Natural killer cell (primary cell): ENCODE data around the gene MAP2K6. TPM values are rescaled to one million over a fixed set of nuclear protein-coding genes. Genes with fewer than 3 reads are reported as not detected.

Experiments
- ATAC-seq, 3 donors: fragments of 150-1000 bp in 2 of 3; fragments of 200-7000 bp in 1 of 3; cut with Tn5 transposase; 1 replicate in 1 of 3; 2 replicates in 2 of 3; pipeline ENCODE4 v1.10.0; 2021; ENCODE audit warnings: mild to moderate bottlenecking in 2 of 3, moderate library complexity in 2 of 3
- DNase-seq, 2 donors: peaks; one replicate each; pipeline versions ENCODE4 v3.0.0 to v3.0.0-alpha.2; 2013 to 2021; ENCODE audit warnings: mixed read lengths in 1 of 2
- H3K27ac ChIP-seq: one replicate; pipeline ENCODE4 v1.5.1; 2013; ENCODE audit warnings: mild to moderate bottlenecking, low read length
- H3K27me3 ChIP-seq: one replicate; pipeline ENCODE4 v1.6.1; 2013; ENCODE audit warnings: low read length; ENCODE audit not compliant: control insufficient read depth, insufficient read depth
- H3K36me3 ChIP-seq: one replicate; pipeline ENCODE4 v1.6.1; 2013; ENCODE audit warnings: low read length; ENCODE audit not compliant: control insufficient read depth, insufficient read depth
- H3K4me1 ChIP-seq: one replicate; pipeline ENCODE4 v1.6.1; 2013; ENCODE audit warnings: low read length; ENCODE audit not compliant: control insufficient read depth, insufficient read depth
- H3K4me3 ChIP-seq: one replicate; pipeline ENCODE4 v1.5.1; 2013; ENCODE audit warnings: low read length
- H3K9me3 ChIP-seq: one replicate; pipeline ENCODE4 v1.6.1; 2013; ENCODE audit warnings: low read length; ENCODE audit not compliant: control insufficient read depth, insufficient read depth
- H3K27ac Mint-ChIP-seq, 2 donors: one replicate each; pipeline ENCODE4 v1.8.0; 2022; ENCODE audit warnings: mild to moderate bottlenecking in 2 of 2, mixed read lengths in 2 of 2, moderate library complexity in 1 of 2
- H3K27me3 Mint-ChIP-seq, 2 donors: one replicate each; pipeline ENCODE4 v1.8.0; 2022; ENCODE audit warnings: low read depth in 2 of 2, mixed read lengths in 2 of 2
- H3K36me3 Mint-ChIP-seq: one replicate; pipeline ENCODE4 v1.8.0; 2022; ENCODE audit warnings: mixed read lengths
- H3K4me1 Mint-ChIP-seq, 2 donors: one replicate each; pipeline ENCODE4 v1.8.0; 2022; ENCODE audit warnings: mixed read lengths in 2 of 2
- H3K4me3 Mint-ChIP-seq: one replicate; pipeline ENCODE4 v1.8.0; 2022; ENCODE audit warnings: mild to moderate bottlenecking, moderate library complexity, mixed read lengths
- H3K9me3 Mint-ChIP-seq, 2 donors: one replicate each; pipeline ENCODE4 v1.8.0; 2022; ENCODE audit warnings: mixed read lengths in 2 of 2
- CTCF ChIP-seq: fragments of 200-600 bp; IDR thresholded peaks from one replicate; pipeline ENCODE4 v1.8.0; 2022; ENCODE audit warnings: antibody characterized with exemption
- WGBS: methylation state at CpG from one replicate; pipeline ENCODE4 v1.1.7; 2013; ENCODE audit warnings: missing lambda C conversion rate; ENCODE audit not compliant: insufficient coverage; 5-methylcytosine and 5-hydroxymethylcytosine counted together
- intact Hi-C: fragments of 100-400 bp; cut with micrococcal nuclease; formaldehyde crosslinking; loops from one replicate; pipeline ENCODE4 v1.14.2; 2022
- total RNA-seq, 4 donors: library from RNA; stranded (reverse); fragments of 120-200 nt in 1 of 4; gene quantifications; one replicate each; pipeline versions ENCODE4 v1.2.3 to v1.2.4, GENCODE V29; 2013 to 2022

The MAP2K6 gene
- total RNA-seq, 3 donors from 2014 or later (not counting 1 experiment from before 2014, with no cell fraction given) = 11.8 to 16.9 (median 14.0) TPM

- intact Hi-C loops = no loop called here
- Histone ChIP-seq H3K27ac (no peak overlapping the region), H3K27me3 (no peaks in the 10 kb centered on the region), H3K36me3 (no peaks in the 10 kb centered on the region), H3K4me1 (no peaks in the 10 kb centered on the region), H3K4me3 (no peak overlapping the region), H3K9me3 (no peaks in the 10 kb centered on the region)
- no peak for DNase-seq
- Mint-ChIP-seq H3K9me3 (no peaks in the 10 kb centered on the region), H3K27me3 (peaks cover 8 to 12% of the 10 kb centered on the region in 2 donors), H3K36me3 (no peaks in the 10 kb centered on the region), H3K4me3 (no peak overlapping the region), H3K4me1 (no peaks in the 10 kb centered on the region), H3K27ac (no peak overlapping the region)
- no peak for ATAC-seq
- TF ChIP-seq CTCF = no peak
- 92% methylated on average over 2 of the region's 2 CpGs for WGBS
These were observed 178.8 kb downstream of the MAP2K6 start for GRCh38 chr17:69593351-69593715.

GRCh38 chr17:69593716-69594115 lies 179.2 kb downstream of the MAP2K6 start:
- Histone ChIP-seq H3K9me3 (no peaks in the 10 kb centered on the region), H3K4me1 (no peaks in the 10 kb centered on the region), H3K4me3 (no peak overlapping the region), H3K27ac (no peak overlapping the region), H3K27me3 (no peaks in the 10 kb centered on the region), H3K36me3 (no peaks in the 10 kb centered on the region)
- no peak for DNase-seq
- no peak for ATAC-seq
- intact Hi-C loops = no loop called here
- no peaks in the 10 kb centered on the region for H3K4me1 Mint-ChIP-seq
- peaks cover 8 to 12% of the 10 kb centered on the region in 2 donors for H3K27me3 Mint-ChIP-seq
- no peak overlapping the region for H3K4me3 Mint-ChIP-seq
- H3K27ac Mint-ChIP-seq = no peak overlapping the region
- no peak for TF ChIP-seq CTCF
- no peaks in the 10 kb centered on the region for H3K9me3 Mint-ChIP-seq
- WGBS = 96% methylated on average over 2 of the region's 2 CpGs
- H3K36me3 Mint-ChIP-seq = no peaks in the 10 kb centered on the region

GRCh38 chr17:69594641-69595040 lies 180.1 kb downstream of the MAP2K6 start:
- Histone ChIP-seq H3K9me3 (no peaks in the 10 kb centered on the region), H3K4me3 (no peak overlapping the region), H3K27me3 (no peaks in the 10 kb centered on the region), H3K27ac (no peak overlapping the region), H3K36me3 (no peaks in the 10 kb centered on the region), H3K4me1 (no peaks in the 10 kb centered on the region)
- DNase-seq = no peak
- intact Hi-C loops = no loop called here
- no peak for ATAC-seq
- no peak for TF ChIP-seq CTCF
- Mint-ChIP-seq H3K4me1 (no peaks in the 10 kb centered on the region), H3K36me3 (no peaks in the 10 kb centered on the region), H3K4me3 (no peak overlapping the region), H3K9me3 (no peaks in the 10 kb centered on the region), H3K27me3 (peaks cover 8 to 14% of the 10 kb centered on the region in 2 donors), H3K27ac (no peak overlapping the region)
- WGBS = 77% methylated on average over 4 of the region's 4 CpGs

GRCh38 chr17:69596141-69596540 lies 181.6 kb downstream of the MAP2K6 start:
- no peaks in the 10 kb centered on the region for H3K27me3 ChIP-seq
- TF ChIP-seq CTCF = no peak
- Mint-ChIP-seq H3K4me3 (no peak overlapping the region), H3K9me3 (no peaks in the 10 kb centered on the region), H3K27ac (no peak overlapping the region), H3K4me1 (no peaks in the 10 kb centered on the region), H3K36me3 (no peaks in the 10 kb centered on the region), H3K27me3 (peaks cover 8 to 12% of the 10 kb centered on the region in 2 donors)
- ATAC-seq (no peak), DNase-seq (no peak)
- no peaks in the 10 kb centered on the region for H3K36me3 ChIP-seq
- H3K4me1 ChIP-seq = no peaks in the 10 kb centered on the region
- WGBS = 84% methylated on average over 9 of the region's 9 CpGs
- no peaks in the 10 kb centered on the region for H3K9me3 ChIP-seq
- H3K27ac ChIP-seq = no peak overlapping the region
- H3K4me3 ChIP-seq = no peak overlapping the region
- intact Hi-C loops = no loop called here
